Natural killer cell (primary cell): ENCODE measurements around the gene KASH5. TPM values are rescaled to one million over a fixed set of nuclear protein-coding genes. Genes with fewer than 3 reads are reported as not detected.

Experiments
- ATAC-seq, 3 donors: fragments of 150-1000 bp in 2 of 3; fragments of 200-7000 bp in 1 of 3; cut with Tn5 transposase; 1 replicate in 1 of 3; 2 replicates in 2 of 3; pipeline ENCODE4 v1.10.0; 2021; ENCODE audit warnings: mild to moderate bottlenecking in 2 of 3, moderate library complexity in 2 of 3
- DNase-seq, 2 donors: peaks; one replicate each; pipeline versions ENCODE4 v3.0.0 to v3.0.0-alpha.2; 2013 to 2021; ENCODE audit warnings: mixed read lengths in 1 of 2
- H3K27ac ChIP-seq: one replicate; pipeline ENCODE4 v1.5.1; 2013; ENCODE audit warnings: mild to moderate bottlenecking, low read length
- H3K27me3 ChIP-seq: one replicate; pipeline ENCODE4 v1.6.1; 2013; ENCODE audit warnings: low read length; ENCODE audit not compliant: control insufficient read depth, insufficient read depth
- H3K36me3 ChIP-seq: one replicate; pipeline ENCODE4 v1.6.1; 2013; ENCODE audit warnings: low read length; ENCODE audit not compliant: control insufficient read depth, insufficient read depth
- H3K4me1 ChIP-seq: one replicate; pipeline ENCODE4 v1.6.1; 2013; ENCODE audit warnings: low read length; ENCODE audit not compliant: control insufficient read depth, insufficient read depth
- H3K4me3 ChIP-seq: one replicate; pipeline ENCODE4 v1.5.1; 2013; ENCODE audit warnings: low read length
- H3K9me3 ChIP-seq: one replicate; pipeline ENCODE4 v1.6.1; 2013; ENCODE audit warnings: low read length; ENCODE audit not compliant: control insufficient read depth, insufficient read depth
- H3K27ac Mint-ChIP-seq, 2 donors: one replicate each; pipeline ENCODE4 v1.8.0; 2022; ENCODE audit warnings: mild to moderate bottlenecking in 2 of 2, mixed read lengths in 2 of 2, moderate library complexity in 1 of 2
- H3K27me3 Mint-ChIP-seq, 2 donors: one replicate each; pipeline ENCODE4 v1.8.0; 2022; ENCODE audit warnings: low read depth in 2 of 2, mixed read lengths in 2 of 2
- H3K36me3 Mint-ChIP-seq: one replicate; pipeline ENCODE4 v1.8.0; 2022; ENCODE audit warnings: mixed read lengths
- H3K4me1 Mint-ChIP-seq, 2 donors: one replicate each; pipeline ENCODE4 v1.8.0; 2022; ENCODE audit warnings: mixed read lengths in 2 of 2
- H3K4me3 Mint-ChIP-seq: one replicate; pipeline ENCODE4 v1.8.0; 2022; ENCODE audit warnings: mild to moderate bottlenecking, moderate library complexity, mixed read lengths
- H3K9me3 Mint-ChIP-seq, 2 donors: one replicate each; pipeline ENCODE4 v1.8.0; 2022; ENCODE audit warnings: mixed read lengths in 2 of 2
- WGBS: methylation state at CpG from one replicate; pipeline ENCODE4 v1.1.7; 2013; ENCODE audit warnings: missing lambda C conversion rate; ENCODE audit not compliant: insufficient coverage; 5-methylcytosine and 5-hydroxymethylcytosine counted together
- intact Hi-C: fragments of 100-400 bp; cut with micrococcal nuclease; formaldehyde crosslinking; loops from one replicate; pipeline ENCODE4 v1.14.2; 2022
- total RNA-seq, 4 donors: library from RNA; stranded (reverse); fragments of 120-200 nt in 1 of 4; gene quantifications; one replicate each; pipeline versions ENCODE4 v1.2.3 to v1.2.4, GENCODE V29; 2013 to 2022
- TF ChIP-seq, protein P1 (sequence below): fragments of 200-600 bp; IDR thresholded peaks from one replicate; pipeline ENCODE4 v1.8.0; 2022; ENCODE audit warnings: antibody characterized with exemption

The KASH5 gene
- total RNA-seq, 3 donors from 2014 or later (not counting 1 experiment from before 2014, with no cell fraction given) = 0.73 to 0.80 TPM; not detected in 1

DNA sequence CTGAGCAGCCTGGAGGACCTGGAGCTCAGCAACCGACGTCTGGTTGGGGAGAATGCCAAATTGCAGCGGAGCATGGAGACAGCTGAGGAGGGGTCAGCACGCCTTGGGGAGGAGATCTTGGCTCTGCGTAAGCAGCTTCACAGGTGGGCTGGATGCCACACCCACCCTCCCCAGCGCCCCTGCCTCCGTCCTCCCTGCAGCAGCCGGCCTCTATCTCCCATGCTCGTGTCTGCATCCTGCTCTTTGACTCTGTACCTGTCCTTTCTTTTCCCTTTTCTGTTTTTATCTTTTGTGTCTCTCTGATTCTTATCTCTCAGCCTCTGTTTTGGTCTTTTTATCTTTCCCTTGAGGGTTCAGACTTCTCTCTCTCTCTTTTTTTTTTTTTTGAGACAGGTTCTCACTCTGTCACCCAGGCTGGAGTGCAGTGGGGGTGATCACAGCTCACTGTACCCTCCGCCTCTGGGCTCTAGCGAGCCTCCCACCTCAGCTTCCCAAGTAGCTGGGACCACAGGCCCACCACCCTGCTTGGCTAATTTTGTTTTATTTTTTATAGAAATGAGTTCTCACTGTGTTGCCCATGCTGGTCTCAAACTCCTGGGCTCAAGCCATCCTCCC lies 10.1 kb downstream of the KASH5 start:
- no peaks in the 10 kb centered on the region for H3K36me3 Mint-ChIP-seq
- H3K27me3 ChIP-seq = no peaks in the 10 kb centered on the region
- no peak overlapping the region for H3K27ac ChIP-seq
- H3K36me3 ChIP-seq = no peaks in the 10 kb centered on the region
- H3K4me1 Mint-ChIP-seq = no peaks in the 10 kb centered on the region
- H3K9me3 Mint-ChIP-seq = no peaks in the 10 kb centered on the region
- no peak overlapping the region for H3K27ac Mint-ChIP-seq
- TF ChIP-seq, protein P1, sequence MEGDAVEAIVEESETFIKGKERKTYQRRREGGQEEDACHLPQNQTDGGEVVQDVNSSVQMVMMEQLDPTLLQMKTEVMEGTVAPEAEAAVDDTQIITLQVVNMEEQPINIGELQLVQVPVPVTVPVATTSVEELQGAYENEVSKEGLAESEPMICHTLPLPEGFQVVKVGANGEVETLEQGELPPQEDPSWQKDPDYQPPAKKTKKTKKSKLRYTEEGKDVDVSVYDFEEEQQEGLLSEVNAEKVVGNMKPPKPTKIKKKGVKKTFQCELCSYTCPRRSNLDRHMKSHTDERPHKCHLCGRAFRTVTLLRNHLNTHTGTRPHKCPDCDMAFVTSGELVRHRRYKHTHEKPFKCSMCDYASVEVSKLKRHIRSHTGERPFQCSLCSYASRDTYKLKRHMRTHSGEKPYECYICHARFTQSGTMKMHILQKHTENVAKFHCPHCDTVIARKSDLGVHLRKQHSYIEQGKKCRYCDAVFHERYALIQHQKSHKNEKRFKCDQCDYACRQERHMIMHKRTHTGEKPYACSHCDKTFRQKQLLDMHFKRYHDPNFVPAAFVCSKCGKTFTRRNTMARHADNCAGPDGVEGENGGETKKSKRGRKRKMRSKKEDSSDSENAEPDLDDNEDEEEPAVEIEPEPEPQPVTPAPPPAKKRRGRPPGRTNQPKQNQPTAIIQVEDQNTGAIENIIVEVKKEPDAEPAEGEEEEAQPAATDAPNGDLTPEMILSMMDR = no peak
- ATAC-seq = no peak
- 80% methylated on average over 11 of the region's 11 CpGs for WGBS
- H3K27me3 Mint-ChIP-seq = peaks cover 0 to 10% of the 10 kb centered on the region in 2 donors
- H3K9me3 ChIP-seq = no peaks in the 10 kb centered on the region
- no peak overlapping the region for H3K4me3 ChIP-seq
- intact Hi-C loops = no loop called here
- no peak for DNase-seq
- no peaks in the 10 kb centered on the region for H3K4me1 ChIP-seq
- no peak overlapping the region for H3K4me3 Mint-ChIP-seq

GRCh38 chr19:49398931-49399330 lies 10.9 kb downstream of the KASH5 start:
- no peak overlapping the region for H3K27ac Mint-ChIP-seq

DNA sequence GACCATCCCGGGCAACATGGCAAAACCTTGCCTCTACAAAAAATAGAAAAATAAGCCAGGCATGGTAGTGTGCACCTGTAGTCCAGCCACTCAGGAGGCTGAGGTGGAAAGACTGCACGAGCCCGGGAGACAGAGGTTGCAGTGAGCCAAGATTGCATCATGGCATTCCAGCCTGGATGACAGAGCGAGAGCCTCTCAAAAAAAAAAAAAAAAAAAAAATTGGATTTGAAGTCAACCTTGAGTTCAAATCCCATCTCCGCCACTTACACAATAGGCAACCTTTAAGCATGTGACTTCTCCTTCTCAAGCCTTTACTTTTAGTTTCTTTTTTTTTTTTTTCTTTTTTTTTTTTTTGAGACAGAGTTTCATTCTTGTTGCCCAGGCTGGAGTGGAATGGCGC lies 12.0 kb downstream of the KASH5 start:
- Mint-ChIP-seq H3K9me3 (no peaks in the 10 kb centered on the region), H3K27me3 (peaks cover 0 to 10% of the 10 kb centered on the region in 2 donors), H3K4me3 (no peak overlapping the region), H3K27ac (no peak overlapping the region), H3K4me1 (no peaks in the 10 kb centered on the region), H3K36me3 (no peaks in the 10 kb centered on the region)
- no peaks in the 10 kb centered on the region for H3K9me3 ChIP-seq
- H3K4me3 ChIP-seq = no peak overlapping the region
- H3K4me1 ChIP-seq = peaks cover 4% of the 10 kb centered on the region
- intact Hi-C loops = no loop called here
- 97% methylated on average over 5 of the region's 6 CpGs for WGBS
- TF ChIP-seq, protein P1 = no peak
- H3K36me3 ChIP-seq = no peaks in the 10 kb centered on the region
- H3K27me3 ChIP-seq = no peaks in the 10 kb centered on the region
- no peak overlapping the region for H3K27ac ChIP-seq
- no peak for ATAC-seq
- no peak for DNase-seq

More at GRCh38 chr19:49398931-49399330, 10.9 kb downstream of the KASH5 start:
- Histone ChIP-seq H3K4me1 (peaks cover 4% of the 10 kb centered on the region), H3K27me3 (no peaks in the 10 kb centered on the region), H3K4me3 (no peak overlapping the region), H3K9me3 (no peaks in the 10 kb centered on the region), H3K36me3 (no peaks in the 10 kb centered on the region), H3K27ac (no peak overlapping the region)
- no peak for DNase-seq
- TF ChIP-seq, protein P1 = no peak
- Mint-ChIP-seq H3K9me3 (no peaks in the 10 kb centered on the region), H3K36me3 (no peaks in the 10 kb centered on the region), H3K27me3 (peaks cover 0 to 10% of the 10 kb centered on the region in 2 donors), H3K4me3 (no peak overlapping the region), H3K4me1 (no peaks in the 10 kb centered on the region)
- 93% methylated on average over 5 of the region's 6 CpGs for WGBS
- intact Hi-C loops = no loop called here
- ATAC-seq = no peak
